Suprapubic skin (tissue), 4 donors: ENCODE results near the gene ERICH2.

Source experiments
- EP300 ChIP-seq: sonication (generic); formaldehyde crosslinking; IDR thresholded peaks from one replicate; pipeline ENCODE4 v1.6.1; 2017; ENCODE audit warnings: antibody characterized with exemption
- POLR2A ChIP-seq, 2 donors: fragments of 450-650 bp; IDR thresholded peaks; one replicate each; pipeline ENCODE4 v1.6.1; 2017; ENCODE audit warnings: antibody characterized with exemption in 2 of 2, mild to moderate bottlenecking in 2 of 2, moderate library complexity in 2 of 2
- POLR2AphosphoS5 ChIP-seq, 3 donors: sonication (generic); formaldehyde crosslinking; IDR thresholded peaks; one replicate each; pipeline ENCODE4 v1.6.1; 2017; ENCODE audit warnings: antibody characterized with exemption in 3 of 3
- TF ChIP-seq, protein P1 (sequence below), 2 donors: fragments of 200-600 bp in 1 of 2; fragments of 450-650 bp in 1 of 2; sonication (generic) in 1 of 2; IDR thresholded peaks; one replicate each; pipeline ENCODE4 v1.5.1; 2016 to 2019; ENCODE audit warnings: antibody characterized with exemption in 2 of 2, mild to moderate bottlenecking in 1 of 2, moderate library complexity in 1 of 2

DNA sequence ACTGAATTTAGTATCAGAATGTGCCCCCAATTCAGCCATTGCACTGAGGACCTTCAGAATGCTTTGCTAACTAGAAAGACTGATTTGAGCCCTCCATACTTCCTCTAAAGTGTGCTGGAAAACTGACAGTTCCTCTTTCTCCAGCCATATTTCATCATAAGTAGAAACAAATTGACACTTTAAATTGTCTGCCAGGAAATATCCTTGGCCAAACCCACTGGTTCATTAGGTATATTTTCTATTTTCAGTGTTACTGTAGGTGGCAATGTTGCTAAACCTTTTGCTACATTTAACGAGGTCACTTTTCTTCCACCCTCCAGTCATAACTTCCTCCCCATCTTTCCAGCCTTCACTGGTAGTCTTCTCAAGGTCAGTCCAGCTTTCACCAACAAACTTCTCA lies 33.5 kb upstream of the ERICH2 start:
- TF ChIP-seq, protein P1, sequence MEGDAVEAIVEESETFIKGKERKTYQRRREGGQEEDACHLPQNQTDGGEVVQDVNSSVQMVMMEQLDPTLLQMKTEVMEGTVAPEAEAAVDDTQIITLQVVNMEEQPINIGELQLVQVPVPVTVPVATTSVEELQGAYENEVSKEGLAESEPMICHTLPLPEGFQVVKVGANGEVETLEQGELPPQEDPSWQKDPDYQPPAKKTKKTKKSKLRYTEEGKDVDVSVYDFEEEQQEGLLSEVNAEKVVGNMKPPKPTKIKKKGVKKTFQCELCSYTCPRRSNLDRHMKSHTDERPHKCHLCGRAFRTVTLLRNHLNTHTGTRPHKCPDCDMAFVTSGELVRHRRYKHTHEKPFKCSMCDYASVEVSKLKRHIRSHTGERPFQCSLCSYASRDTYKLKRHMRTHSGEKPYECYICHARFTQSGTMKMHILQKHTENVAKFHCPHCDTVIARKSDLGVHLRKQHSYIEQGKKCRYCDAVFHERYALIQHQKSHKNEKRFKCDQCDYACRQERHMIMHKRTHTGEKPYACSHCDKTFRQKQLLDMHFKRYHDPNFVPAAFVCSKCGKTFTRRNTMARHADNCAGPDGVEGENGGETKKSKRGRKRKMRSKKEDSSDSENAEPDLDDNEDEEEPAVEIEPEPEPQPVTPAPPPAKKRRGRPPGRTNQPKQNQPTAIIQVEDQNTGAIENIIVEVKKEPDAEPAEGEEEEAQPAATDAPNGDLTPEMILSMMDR (IDR thresholded peaks at IDR 0.05): no peak
- no peak for TF ChIP-seq POLR2AphosphoS5 (IDR thresholded peaks at IDR 0.05)
- TF ChIP-seq POLR2A (IDR thresholded peaks at IDR 0.05): no peak
- no peak for TF ChIP-seq EP300
